ENCODE measurements around the gene MIA.
"Not testable (repeated sequence)": the region's sequence is repeated elsewhere in the genome, so short reads cannot be mapped to it uniquely, and the experiment has no call there.

Gene MIA

DNA sequence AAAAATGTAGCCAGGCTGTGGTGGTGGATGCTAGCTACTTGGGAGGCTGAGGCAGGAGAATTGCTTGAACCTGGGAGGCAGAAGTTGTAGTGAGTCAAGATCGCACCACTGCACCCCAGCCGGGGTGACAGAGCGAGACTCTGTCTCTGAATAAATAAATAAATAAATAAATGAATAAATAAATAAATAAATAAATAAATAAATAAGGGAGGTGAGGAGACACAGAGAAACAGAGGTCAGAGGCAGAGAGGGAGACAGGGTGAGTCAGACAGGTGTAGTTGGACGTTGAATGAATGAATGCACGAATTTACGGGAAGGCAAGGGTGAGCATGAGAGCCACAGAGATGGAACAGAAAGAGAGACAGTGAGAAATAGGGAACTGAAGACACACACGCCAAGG is 5.8 kb downstream of the MIA start:
- DNase-seq = no peak

GRCh38 chr19:40783711-40784110 is 8.4 kb downstream of the MIA start:
- no peak for DNase-seq

- DNase-seq = not testable (repeated sequence)
These were observed 8.8 kb downstream of the MIA start for GRCh38 chr19:40784146-40784545.

DNA sequence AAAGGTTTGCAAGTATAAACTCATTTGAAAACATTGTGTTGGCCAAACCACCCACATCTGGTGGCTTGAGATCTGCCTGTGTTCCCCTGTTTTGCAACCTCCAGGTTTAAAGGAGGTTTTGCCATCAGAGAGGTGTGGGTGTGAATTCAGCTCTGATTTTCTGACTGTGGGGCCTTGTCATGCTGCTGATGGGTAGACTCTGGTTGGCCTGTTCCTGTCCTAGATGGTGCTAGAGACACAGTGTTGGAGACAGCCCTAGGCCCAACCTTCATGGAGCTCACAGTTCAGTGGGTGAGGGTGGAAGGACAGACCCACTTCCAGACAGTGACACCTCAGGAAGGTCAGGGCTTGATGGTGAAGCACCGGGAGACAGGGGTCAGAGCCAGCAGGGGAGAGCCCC is 10.2 kb downstream of the MIA start:
- DNase-seq = no peak

DNA sequence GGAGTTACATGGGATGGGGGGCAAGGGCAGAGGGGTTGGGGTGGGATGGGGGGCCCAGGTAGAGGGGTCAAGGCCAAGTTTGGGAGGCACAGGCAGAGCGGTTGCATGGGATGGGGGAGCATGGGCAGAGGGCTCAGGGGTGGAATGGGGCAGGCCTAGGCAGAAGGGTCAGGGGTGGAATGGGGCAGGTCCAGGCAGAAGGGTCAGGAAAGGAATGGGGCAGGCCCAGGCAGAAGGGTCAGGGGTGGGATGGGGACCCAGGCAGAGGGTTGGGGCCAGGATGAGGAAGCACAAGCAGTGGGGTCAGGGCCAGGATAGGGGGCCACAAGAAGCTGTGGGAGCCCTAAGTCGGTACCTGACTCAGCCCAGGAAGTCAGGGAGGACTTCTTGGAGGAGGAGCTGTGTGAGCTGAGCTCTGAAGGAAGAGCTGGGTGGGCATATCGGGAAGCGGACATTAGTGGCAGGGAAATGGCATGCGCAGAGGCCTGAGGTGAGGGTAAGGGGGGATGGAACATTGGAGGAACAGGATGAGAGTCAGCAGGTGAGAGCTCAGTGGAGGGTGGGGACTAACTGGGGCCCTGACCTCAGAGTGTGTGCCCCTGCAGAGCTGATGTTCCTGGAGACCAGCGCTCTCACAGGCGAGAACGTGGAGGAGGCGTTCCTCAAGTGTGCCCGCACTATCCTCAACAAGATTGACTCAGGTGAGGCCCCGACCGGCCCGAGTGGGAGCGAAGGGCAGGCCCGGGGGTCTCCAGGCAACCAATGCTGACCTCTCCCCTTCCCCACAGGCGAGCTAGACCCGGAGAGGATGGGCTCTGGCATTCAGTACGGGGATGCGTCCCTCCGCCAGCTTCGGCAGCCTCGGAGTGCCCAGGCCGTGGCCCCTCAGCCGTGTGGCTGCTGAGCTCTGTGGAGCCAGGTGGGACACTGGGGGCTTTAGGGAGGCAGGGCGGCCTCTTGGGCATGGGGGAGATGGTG is 11.0 kb downstream of the MIA start:
- DNase-seq = no peak

- DNase-seq = no peak
These were observed 16.0 kb downstream of the MIA start for GRCh38 chr19:40791349-40791748.

GRCh38 chr19:40791996-40792395 is 16.7 kb downstream of the MIA start:
- no peak for DNase-seq

DNA sequence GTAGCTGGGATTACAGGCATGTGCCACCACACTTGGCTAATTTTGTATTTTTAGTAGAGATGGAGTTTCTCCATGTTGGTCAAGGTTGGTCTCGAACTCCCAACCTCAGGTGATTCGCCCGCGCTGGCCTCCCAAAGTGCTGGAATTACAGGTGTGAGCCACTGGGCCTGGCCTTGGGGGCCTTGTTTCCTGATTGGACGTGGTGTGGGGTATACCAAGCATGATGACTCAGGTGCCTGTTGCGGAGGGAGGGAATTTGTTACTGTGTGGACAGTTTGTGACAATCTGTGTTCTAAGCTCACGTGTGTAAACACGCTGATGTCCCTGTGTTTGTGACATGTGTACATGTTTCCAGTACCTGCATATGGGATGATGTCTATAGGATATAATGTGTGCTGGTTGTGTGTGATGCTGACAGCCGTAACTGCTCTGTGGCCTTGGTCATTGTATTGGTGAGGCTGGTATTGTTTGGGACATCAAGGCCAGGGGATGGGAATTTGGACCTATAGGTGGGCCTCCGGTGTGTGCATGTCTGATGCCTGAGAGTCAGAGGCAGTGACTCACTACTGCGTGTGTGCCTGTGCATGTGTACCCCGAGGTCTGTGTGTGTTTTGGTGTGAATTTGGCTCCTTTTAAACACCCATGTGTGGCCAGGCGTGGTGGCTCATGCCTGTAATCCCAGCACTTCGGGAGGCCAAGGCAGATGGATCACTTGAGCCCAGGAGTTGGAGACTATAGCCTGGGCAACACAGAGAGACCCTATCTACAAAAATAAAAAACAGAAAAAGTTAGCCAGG is 22.0 kb downstream of the MIA start:
- DNase-seq = no peak

GRCh38 chr19:40797963-40798682 is 22.8 kb downstream of the MIA start:
- DNase-seq = peak; percentile 43 to 62

GRCh38 chr19:40798683-40799557 is 23.6 kb downstream of the MIA start, which contains the start of gene EGLN2:
EGLN2 (plus strand) TSS chr19:40799191; CDS start chr19:40800573, 1,382 bp downstream.
- DNase-seq = peak; percentile 99 to 100

DNA sequence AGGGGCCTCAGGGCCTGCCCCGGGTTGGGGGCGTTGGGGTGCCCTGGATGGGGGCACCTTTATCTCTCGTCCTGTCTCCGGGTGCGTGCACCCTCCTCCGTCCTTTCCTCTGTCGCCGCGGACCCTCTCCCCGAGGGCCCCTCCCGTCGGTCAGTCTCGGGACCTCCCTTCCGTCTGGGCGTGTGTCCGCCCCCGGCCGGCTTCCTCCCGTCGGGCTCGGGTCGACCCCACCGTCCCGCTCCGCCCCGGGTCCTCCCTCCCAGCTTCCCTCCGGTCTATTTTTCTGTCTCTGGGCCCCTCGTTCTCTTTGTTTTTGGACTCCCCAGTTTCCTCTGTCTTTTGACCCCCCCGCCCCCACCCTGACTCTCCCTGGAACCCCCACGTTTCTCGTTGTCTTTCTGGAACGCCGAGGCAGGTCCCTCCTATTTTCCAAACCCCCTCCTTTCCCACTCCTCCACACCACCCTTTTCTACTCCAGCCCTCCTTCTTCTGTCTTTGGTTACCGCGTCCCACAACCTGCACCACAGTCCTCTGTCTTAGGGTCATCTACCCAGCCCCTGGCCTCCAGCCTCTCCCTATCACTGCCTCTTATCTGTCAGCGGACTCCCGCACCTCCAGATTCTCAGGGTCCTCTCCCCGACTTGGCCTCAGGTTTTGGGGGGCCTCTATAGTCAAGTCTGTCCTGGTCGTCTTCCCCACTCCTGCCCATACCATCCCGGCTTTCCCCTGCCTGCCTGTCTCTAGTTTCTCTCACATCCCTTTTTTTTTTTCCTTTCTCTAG is 24.4 kb downstream of the MIA start:
- DNase-seq = no peak

DNA sequence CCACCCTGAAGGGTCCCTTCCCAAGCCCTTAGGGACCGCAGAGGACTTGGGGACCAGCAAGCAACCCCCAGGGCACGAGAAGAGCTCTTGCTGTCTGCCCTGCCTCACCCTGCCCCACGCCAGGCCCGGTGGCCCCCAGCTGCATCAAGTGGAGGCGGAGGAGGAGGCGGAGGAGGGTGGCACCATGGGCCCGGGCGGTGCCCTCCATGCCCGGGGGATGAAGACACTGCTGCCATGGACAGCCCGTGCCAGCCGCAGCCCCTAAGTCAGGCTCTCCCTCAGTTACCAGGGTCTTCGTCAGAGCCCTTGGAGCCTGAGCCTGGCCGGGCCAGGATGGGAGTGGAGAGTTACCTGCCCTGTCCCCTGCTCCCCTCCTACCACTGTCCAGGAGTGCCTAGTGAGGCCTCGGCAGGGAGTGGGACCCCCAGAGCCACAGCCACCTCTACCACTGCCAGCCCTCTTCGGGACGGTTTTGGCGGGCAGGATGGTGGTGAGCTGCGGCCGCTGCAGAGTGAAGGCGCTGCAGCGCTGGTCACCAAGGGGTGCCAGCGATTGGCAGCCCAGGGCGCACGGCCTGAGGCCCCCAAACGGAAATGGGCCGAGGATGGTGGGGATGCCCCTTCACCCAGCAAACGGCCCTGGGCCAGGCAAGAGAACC is 25.1 kb downstream of the MIA start:
- DNase-seq = no peak

- no peak for DNase-seq
These were observed 25.7 kb downstream of the MIA start for GRCh38 chr19:40800997-40801377.

DNA sequence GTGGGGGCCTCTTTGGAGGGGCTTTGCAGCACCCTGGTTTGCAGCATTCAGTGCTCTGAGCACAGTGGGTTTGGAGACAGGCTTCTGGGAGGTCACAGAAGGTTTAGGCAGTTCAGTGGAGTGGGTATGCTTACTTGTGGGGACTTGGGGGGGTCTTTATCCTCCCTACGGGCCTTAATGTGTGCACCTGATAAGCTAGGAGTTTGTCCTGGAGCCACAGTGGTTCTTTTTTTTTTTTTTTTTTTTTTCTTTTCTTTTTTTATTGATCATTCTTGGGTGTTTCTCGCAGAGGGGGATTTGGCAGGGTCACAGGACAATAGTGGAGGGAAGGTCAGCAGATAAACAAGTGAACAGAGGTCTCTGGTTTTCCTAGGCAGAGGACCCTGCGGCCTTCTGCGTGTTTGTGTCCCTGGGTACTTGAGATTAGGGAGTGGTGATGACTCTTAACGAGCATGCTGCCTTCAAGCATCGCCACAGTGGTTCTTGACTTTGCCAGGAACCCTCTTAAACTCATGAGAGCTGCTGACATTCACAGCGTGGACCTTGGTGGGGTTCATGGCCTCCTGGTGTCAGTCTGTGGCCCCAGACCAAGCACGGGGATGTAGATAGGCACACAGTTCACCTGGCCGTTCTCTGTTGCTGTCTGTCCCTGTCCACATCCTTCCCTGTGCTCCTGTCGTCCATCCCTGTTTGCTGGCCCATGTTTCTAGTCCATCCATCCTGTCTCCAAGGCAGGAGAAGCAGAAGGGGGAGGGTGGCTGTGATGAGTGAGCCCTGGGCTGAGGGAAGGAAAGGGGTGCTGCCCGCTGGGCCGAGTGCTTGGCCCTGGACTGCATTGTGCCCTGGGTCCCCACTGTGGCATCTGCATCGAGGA is 26.3 kb downstream of the MIA start:
- DNase-seq = no peak

- no peak for DNase-seq
These were observed 27.2 kb downstream of the MIA start for GRCh38 chr19:40802300-40803169.

DNA sequence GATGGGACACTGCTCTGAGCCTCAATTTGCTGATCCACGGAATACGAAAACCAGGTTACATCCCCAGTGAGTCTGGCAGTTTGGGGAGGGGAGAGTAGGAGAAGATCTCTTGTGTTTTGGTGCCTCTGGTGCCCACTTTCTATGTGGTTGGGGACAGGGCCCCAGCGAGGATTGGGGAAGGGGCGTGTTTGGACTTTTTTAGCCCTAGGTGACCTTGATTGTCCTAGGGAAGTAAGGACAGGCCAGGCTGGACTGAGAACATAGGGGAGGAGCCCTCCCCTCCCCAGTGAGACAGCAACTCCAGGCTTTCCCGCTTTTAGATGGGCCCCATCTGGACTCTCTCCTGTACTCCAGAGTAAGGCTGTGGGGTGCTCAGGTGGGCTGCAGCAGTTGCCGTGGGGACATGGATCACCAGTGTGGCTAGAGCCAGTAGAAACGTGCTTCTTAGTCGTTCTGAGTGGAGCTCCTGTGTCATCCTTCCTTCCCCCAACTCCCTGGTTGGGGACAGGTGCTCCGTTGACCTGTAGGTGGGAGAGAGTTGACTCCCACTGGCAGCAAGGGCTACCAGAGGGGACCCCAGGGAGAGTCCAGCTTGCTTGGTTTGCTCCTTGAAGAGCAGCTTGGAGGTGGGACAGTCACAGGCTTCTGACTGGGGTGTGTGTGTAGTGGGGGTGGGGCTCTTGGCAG is 28.0 kb downstream of the MIA start:
- DNase-seq = no peak

DNA sequence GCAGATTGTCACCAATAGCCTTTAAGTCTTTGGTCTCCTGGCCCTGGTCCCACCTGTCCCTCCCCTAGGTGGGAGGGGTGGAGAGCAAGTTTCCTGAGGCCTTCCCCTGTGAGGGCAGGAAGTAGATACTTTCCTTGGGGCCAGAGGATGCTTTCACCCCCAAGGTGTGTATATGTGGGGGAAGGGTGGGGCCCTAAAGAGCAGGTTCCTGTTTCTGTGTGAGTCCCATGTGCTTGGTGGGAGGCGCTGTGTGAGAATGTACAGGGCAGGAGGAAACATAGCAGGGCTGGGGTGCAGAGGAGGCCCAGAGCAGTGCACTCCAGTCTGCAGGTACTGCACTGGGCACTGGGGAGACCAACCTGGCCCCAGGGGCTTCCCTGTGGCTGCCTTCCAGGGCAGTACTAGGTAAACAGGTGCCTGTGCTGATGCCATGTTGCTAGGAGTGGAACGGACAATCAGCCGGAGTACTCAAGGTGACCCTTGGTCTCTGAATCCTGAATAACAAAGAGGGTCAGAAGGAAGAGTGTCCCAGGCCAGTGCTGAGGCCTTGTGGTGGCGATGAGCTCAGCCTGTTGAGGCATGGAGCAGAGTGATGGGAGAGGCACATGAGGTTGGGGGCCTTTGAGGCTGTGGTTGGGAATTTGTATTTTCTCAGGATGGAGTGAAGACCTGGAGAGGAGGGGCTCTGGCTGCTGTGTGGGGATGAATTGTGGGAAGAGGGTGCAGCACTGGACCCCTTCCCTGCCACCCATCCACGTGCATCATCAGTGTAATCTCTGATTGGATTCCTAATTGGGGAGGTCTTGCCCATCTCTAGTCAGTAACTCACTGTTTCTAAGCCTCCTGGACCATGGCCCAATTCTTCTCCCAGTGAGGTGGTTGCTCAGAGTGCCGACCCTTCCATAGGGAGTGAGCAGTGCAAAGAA is 28.8 kb downstream of the MIA start:
- no peak for DNase-seq
